D341Med (cell line): Measurements from ENCODE around the gene AMBN.
A peak's percentile ranks its signal among the peaks of the same experiment; 100 is the strongest.
"Not testable (repeated sequence)": the region's sequence is repeated elsewhere in the genome, so short reads cannot be mapped to it uniquely, and the experiment has no call there.

Source experiments
- DNase-seq: peaks from one replicate; pipeline ENCODE4 v3.0.0; 2012; ENCODE audit warnings: low spot score

Gene AMBN

DNA sequence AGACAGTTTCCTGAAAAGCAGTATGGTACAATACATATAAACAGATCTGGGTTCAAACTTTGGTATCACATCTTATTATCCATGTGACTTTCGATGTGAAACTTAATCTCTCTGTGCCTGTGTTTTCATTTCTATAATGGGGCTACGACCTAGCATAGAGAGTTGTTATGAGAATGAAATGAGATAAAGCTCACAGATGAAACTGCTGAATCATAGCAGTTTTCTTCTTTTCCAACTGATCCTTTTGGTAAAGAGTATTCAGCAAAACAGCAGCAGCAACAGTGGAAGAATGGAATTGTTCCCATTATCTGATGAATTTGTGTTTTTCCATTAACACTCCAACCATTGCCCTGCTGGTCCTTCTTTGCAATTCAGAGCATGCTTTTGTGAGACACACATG is 16.3 kb downstream of the AMBN start:
- DNase-seq: no peak

DNA sequence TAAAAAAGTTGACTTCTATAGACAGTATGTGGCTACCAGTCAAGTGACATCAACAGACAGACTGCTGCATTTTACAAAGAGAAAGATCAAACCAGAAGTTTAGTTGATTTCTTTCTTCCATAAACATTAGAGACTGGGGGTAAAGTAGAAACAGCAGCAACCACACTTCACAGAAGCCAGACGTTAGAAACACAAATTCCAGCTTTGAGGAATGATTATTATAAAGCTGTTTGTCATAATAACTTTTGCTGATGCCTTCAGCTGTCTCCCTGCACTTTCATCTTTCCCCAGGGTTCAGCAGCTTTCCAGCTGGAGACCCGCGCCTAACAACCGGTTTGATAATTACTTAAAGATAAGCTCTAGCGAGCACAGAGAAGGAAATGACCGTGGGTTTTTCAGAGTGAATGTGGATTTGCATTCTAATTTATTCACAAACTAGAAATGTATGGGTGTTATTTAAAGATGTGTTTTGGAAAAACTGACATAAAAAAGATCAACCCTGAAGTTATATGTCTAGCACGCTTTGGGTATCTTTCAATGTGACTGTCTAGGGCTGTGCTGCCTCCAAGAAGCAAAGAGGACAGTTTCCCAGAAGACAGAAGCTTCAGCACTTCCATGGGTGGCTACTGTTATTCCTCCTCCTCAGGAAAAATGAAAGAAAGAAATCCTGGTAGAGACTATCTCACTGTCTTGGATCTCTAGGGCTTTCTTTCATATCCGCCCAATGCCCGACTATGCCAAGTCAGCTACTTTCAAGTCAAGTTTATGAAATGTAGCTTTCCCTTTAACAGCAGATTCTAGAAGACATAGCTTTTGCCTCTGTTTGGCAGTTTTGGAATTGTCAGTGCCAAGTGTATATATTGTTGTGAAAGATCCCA is 21.5 kb downstream of the AMBN start:
- DNase-seq: no peak

DNA sequence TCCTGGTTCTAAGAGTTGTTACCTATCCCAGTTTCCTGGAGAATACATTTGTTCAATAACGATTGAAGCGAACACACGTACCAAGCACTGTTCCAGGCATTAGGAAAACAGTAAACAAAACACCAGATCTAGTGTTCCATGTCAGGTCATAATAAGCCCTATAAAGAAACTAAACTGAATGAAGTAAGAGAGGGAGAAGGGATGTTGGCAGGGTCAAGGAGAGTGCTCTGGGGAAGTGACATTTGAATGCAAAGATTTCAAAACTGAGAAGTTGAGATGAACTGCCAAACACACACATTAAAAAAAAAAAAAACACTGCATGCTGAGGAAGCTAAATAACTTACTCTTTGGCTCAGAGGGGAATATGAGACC is 22.1 kb downstream of the AMBN start:
- no peak for DNase-seq

DNA sequence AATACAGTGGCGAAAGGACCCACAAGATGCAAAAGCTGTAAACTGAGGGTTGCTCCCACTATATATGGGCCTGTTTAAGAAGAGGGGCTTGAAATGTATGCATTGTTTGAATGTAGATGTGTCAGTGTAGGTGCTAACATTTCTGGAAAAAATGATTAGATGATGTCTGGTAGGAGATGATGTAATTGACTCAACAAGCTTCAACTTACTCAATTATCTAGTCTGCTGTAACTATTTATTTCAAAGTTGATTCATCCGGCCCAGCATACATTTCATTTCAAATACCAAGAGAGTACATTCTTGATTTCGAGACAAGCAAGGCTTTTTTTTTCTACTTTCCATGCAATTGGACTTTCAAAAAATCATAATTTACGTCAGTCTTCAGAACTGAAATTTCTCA is 27.2 kb downstream of the AMBN start:
- no peak for DNase-seq

DNA sequence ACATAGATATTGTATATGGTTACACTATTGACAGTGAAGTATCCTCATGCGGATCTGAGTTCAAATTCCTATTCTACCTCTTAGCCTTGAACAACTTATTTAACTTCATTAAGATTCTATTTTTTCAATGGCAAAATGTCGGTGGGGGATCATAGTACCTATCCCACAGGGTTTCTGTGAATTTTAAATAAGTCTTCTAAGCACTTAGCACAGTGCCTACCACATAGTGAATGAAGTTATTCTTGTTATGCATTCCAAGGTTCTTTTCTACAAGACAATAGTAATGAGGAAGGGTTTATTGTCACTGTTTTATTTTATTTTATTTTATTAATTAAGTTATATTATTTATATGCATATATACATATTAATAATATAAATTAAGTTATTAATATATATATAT is 27.7 kb downstream of the AMBN start:
- DNase-seq: no peak

DNA sequence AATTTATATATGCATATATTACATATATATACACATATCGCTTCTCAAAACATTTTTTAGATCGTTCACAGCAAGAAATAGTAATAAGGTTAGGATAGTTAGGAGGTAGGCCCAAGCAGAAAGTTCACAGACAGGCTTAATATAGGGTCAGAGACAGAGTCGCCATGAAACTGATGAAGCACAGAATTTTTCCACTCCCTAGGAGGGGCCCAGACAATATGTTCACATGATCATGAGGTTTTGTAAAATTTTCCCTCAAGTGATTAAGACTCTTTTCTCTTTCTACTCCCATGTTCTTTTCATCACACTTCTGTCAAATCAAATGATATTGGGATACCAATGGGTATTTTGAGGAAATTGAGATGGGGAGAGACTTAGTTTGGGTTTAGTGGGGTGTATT is 31.3 kb downstream of the AMBN start:
- no peak for DNase-seq

DNA sequence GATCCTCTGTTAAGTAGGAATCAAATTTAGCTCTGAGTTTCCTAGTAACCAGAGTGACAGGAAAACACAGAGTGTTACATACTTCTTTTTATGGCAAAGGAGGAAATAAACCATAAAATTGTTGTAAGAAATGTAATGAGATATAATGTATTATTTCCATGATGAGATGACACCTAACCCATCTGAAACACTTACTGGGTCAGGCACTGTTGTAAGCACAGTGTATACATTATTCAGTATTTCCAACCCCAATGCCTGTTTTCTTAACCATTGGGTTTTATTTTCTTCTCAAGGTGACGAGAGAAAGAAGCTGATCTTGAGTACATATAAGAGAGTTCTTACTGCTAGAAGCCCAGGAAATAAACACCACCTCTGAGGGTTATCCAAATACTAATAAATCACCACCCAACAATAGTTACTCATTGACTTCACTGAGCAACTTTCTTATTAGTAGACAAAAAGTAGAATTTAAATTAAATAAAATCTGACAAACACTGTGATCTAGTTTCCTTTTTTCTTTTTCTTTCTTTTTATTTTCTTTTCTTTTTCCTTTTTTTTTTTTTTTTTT is 32.3 kb downstream of the AMBN start:
- no peak for DNase-seq

DNA sequence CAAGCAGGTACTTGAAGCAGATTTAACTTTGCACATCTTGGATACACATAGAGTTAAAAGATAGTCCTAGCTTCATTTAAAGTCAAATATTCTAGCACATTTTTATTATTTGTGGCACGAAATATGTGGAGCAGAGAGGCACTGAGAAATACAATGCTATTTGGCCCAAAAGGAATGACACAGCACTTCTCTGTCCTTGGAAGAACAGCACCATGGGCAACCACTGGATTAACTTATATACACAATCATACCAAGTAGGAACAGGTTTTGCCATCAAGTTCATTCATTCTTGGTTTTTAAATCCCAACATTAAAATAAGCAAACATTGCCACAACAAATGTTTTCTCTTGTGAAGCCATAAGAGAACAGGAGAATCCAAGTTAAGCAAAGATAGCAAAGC is 35.6 kb downstream of the AMBN start:
- DNase-seq: no peak

DNA sequence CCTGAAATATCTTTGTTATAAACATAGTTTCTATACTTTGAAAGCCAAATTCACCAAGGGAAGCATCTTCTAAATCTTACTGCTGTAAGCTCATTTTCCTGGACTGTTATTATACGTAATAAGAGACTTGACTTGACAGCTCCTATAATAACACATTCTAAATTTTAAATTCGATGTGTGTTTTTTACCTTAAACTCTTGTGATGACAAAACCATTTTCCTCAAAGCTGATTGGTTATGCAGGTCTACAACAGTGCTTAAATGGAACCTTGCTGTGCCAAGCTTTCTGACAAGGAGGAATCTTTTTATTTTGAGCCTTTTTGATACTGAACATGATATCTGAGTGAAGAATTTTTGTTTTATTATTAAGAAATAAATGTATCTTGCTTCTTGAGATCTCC is 36.4 kb downstream of the AMBN start, which contains the start of gene ENAM:
TSS of gene ENAM (plus strand) at position 301 of the 400 bp plus-strand sequence. CDS start 757 bp downstream, outside the sequence.
- no peak for DNase-seq

DNA sequence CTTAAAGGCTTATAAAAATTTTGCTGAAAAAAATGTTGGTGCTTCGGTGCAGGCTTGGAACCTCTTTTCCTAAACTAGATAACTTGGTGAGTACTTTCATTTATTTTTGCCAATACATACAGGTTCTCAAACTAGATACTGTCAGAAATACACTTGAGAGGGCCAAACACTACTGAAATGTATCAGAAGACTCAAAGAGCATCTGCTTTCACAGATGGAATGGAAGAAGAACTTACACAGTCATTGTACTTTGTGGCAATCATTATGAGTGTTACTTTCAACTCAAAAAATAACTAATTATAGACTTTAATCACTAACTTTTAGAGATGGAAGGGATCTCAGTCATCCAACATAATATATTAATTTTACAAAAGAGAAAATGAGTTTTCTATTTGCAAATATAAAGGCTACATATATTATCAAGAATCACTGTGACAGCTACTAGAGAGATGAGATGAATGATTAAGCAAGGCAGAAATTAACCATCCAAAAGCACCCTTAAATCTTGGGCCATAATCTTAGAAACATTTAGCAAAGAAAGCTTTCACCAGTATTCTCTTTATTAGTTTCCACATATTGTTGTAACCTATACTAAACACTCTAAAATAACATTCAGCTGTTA is 37.5 kb downstream of the AMBN start:
- no peak for DNase-seq

DNA sequence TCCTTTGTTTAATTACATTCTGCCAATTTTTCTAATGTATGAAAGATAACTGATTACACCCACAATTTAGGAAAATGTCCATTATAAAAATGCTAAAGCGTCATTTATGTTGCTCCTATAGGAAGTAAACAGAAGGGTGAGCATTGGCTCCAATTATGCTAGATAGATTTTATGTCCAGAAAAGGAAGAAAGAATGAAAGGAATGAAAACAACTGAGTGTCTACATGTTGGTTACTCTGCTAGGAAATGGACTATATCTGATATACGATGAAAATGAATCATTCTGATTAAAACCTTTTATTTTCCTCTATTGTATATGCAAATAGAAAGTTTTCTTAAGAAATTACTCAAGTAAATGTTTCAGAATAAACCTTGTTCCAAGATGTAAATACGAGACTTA is 38.1 kb downstream of the AMBN start:
- no peak for DNase-seq

DNA sequence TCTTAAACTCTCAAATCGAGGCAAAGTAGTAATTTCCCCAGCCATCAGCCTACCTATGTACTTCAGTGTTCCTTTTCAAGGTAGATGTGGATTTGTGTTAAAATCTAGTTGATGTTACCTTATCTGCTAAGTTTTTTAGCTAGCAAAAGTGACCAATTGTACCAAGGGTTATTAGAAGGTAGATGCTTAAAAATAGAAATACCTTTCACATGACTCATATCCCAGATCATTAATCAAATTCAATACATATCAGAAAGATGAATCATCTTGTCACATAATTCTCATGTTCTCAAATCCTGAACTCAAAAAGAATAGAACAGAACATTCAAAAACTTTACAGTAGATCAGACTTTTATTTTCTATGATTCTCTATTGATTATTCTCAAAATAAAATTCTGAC is 40.0 kb downstream of the AMBN start:
- DNase-seq: no peak

DNA sequence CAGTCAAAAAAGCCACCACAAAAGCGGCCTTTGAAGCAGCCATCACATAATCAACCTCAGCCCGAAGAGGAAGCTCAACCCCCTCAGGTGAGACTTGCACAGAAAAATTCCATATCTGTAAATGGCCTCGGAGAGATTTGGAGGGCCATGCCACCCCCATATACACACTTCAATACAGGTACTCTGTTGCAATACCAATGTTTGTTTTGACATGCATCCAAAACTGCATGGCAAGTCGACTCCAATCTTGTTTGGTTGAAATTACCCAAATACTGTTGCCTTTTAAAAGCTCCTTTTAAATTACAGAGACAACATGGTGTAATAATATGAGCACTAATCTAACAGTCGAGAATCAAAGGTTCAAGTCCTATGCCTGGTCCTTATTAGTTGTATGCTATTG is 42.4 kb downstream of the AMBN start:
- DNase-seq: no peak

DNA sequence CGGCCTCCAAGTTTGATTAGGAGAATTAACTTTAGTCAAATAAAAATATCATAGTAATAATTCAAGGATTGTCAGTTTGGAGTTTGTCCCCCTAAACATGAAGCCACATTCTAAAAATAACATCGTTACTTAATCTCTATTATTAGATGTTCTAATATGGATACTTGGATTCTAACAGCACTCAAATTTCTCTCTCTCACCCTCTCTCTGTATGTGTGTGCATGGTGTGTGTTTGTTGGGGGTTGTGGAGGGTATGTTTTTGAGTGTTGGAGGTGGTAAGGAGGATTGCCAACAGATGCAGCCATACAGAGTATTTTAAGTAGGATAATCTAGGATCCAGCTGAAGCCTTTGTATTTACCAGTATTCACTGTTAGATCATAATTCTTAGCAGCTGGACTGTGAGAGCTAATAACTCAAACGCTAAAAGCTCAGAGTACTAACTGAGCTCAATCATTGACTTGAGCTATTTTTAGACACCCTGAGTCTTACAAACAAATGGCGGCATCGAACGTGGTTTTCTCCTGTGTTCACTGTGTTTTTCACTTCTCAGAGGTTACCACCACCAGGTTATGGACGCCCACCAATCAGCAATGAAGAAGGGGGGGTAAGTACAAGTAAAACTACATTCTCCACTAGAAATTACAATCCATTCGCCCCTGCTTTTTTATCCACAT is 45.3 kb downstream of the AMBN start:
- DNase-seq: peak; percentile 60

DNA sequence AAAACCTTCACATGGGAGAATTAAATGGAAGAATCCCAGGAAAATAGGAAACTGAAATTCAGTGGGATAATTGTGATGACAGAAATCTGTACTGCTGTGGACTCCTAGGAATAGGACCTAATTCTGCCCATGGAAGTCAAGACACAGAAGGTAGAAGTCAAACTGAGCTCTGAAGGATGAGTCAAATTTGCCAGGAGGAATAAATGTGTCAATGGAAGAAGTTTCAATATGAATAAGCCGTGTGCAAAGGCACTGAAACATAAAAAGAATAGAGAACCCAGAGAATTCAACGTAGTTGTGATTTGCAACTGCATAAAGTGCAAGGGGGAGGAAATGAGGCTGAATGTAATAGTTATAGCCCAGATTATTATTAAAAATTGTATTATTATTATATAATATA is 48.1 kb downstream of the AMBN start:
- DNase-seq: no peak

DNA sequence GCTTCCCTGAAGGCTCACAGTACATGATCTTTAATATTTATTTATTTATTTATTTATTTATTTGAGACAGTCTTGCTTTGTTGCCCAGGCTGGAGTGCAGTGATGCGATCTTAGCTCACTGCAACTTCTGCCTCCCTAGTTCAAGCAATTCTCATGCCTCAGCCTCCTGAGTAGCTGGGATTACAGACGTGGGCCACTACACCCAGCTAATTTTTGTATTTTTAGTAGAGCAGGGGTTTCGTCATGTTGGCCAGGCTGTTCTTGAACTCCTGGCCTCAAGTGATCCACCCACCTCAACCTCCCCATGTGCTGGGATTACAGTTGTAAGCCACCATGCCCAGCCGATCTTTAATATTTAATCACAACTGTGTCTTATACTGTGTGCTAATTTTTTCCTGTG is 58.7 kb downstream of the AMBN start:
- DNase-seq: not testable (repeated sequence)

DNA sequence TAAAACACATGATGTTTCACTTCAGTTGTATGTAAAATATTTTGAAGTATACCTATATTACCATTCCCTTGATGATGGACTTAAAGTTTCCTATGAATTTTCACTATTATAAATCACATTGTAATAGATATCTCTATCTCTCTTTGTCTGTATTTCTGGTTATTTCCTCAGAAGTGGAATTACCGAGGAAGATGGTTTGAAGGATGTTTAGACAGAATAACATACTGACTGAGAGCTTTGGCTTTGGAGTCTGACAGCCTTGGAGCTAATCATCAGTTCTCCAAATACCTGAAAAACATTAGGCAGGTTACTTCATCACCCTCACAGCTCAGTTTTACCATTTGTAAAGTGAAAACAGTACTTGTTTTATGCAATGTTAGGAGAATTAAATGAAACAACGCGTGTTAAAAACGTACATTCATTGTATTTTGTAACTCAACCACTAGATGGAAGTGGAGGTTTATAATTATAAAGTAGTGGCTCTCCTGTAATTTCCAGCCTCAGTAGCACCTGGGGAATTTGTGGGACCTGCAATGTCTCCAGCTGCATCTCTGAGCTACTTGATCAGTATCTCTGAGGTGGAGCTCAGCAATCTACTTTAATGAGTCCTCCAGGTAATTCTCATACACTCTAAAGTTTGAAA is 59.9 kb downstream of the AMBN start:
- peak; percentile 58 for DNase-seq

DNA sequence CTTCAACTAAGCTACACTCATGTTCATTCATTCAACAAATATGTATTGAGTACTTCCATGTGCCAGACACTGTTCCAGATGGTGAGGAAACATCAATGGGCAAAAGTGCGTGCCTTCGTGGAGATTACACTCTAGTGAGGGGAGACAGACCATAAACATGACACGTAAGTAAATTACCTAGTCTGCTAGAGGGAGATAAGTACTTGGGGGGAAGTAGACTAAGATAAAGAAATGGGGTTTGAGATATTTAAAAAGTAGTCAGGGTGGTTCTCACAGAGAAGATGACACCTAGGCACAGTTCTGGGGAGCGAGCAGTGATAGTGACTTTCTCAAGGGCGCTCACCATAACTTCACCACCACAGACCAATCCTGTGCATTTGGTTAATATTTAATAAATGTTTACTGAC is 62.6 kb downstream of the AMBN start:
- no peak for DNase-seq
